ENCODE results near the gene C17orf67. TPM values are rescaled to one million over a fixed set of nuclear protein-coding genes. Genes with fewer than 3 reads are reported as not detected.

C17orf67 gene
- polyA plus RNA-seq, 2 of the 4 experiments (the other 2 are of a cell fraction) = 1.8 to 2.6 TPM

DNA sequence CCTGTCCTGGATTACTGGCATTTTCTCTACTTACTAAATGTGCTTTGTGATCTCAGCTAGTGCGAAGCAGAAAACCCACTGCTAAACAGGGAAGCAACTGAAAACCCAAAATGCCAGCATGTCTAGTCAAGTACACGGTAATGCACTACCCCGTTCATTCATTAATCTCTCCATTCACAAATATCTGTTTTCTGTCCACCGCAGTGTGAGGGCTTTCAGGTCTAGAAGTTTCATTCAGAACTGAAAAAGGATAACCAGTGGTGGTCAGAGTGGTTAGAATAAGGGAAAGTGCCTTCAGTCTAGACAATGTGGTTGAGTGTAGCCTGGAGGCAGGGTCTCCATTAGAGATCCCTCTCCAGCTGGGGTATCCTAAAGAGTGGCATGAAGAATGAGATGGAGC, 68.3 kb downstream of the C17orf67 start:
- CTCF ChIA-PET = interaction anchor here (1.1 to 4.0 kb wide), 5 partner anchors 12 to 172 kb away, joined by 3 to 20 read pairs (median 5); partner anchors contain the start of gene NOG
- ATAC-seq = no peak
- Histone ChIP-seq H3K4me1 (no peaks in the 10 kb centered on the region), H3K4me3 (no peak overlapping the region), H3K27ac (no peak overlapping the region), H3K4me2 (no peak overlapping the region), H3K9me3 (no peaks in the 10 kb centered on the region)
- FAIRE-seq = no peak
- DNase-seq (ENCODE audit: low read depth in 1 of 2, low spot score in 1 of 2) = no peak
- TF ChIP-seq NFE2L2 (conservative IDR thresholded peaks at IDR 0.05; ENCODE audit: low read length) (no peak), ZFP36 (IDR thresholded peaks at IDR 0.05; ENCODE audit: borderline replicate concordance, partially characterized antibody) (no peak), HEYL (CRISPR knock-in tag; IDR thresholded peaks at IDR 0.05) (no peak), HOXA7 (CRISPR knock-in tag; IDR thresholded peaks at IDR 0.05) (no peak), RAD21 (conservative IDR thresholded peaks at IDR 0.05 in 1 of 2, IDR thresholded peaks at IDR 0.05 in 1 of 2) (no peak), CHD2 (IDR thresholded peaks at IDR 0.05; ENCODE audit: low read length, partially characterized antibody) (no peak), TFCP2L1 (CRISPR knock-in tag; IDR thresholded peaks at IDR 0.05) (no peak), HMGXB4 (CRISPR knock-in tag; IDR thresholded peaks at IDR 0.05; ENCODE audit: borderline replicate concordance) (no peak), SMC3 (IDR thresholded peaks at IDR 0.05) (no peak), PHF8 (IDR thresholded peaks at IDR 0.05; ENCODE audit: borderline replicate concordance, low read depth) (no peak), NR3C1 (IDR thresholded peaks at IDR 0.05) (no peak), CHD4 (IDR thresholded peaks at IDR 0.05; ENCODE audit: borderline replicate concordance) (no peak), BCL3 (IDR thresholded peaks at IDR 0.05) (no peak), EHF (CRISPR knock-in tag; IDR thresholded peaks at IDR 0.05) (no peak)
- TF ChIP-seq, protein P1, sequence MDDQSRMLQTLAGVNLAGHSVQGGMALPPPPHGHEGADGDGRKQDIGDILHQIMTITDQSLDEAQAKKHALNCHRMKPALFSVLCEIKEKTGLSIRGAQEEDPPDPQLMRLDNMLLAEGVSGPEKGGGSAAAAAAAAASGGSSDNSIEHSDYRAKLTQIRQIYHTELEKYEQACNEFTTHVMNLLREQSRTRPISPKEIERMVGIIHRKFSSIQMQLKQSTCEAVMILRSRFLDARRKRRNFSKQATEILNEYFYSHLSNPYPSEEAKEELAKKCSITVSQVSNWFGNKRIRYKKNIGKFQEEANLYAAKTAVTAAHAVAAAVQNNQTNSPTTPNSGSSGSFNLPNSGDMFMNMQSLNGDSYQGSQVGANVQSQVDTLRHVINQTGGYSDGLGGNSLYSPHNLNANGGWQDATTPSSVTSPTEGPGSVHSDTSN (IDR thresholded peaks at IDR 0.05) = no peak
- 74% methylated on average over 4 of the region's 4 CpGs for WGBS (ENCODE audit: missing lambda C conversion rate)
- POLR2A ChIA-PET = no interaction called here

DNA sequence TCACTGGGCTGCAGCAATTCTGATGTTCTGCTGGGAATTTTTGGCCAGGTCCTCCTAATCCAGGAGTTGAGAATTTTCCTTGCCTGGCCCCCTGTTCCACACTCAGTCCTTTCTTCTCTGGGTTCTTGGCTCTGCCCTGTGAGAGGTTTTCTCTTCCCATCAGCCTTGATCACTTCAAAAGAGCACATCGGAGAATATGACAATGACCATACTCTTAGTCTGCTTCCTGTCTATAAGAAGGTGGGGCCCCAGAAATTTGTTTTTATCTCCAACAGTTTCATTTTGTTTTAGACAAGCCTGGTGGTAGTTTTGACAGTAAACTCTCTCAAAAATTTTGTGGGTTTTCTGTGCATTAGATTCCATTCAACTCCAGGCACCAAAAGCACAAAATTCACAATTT, 70.7 kb downstream of the C17orf67 start:
- Histone ChIP-seq H3K4me2 (no peak overlapping the region), H3K9me3 (no peaks in the 10 kb centered on the region), H3K27ac (no peak overlapping the region), H3K4me1 (no peaks in the 10 kb centered on the region), H3K4me3 (no peak overlapping the region)
- ATAC-seq (no peak), FAIRE-seq (no peak), DNase-seq (ENCODE audit: low read depth in 1 of 2, low spot score in 1 of 2) (no peak)
- CTCF ChIA-PET = interaction anchor here (1.1 kb wide), 1 partner anchor 57 kb away, joined by 3 read pairs; no protein-coding TSS in a partner anchor
- 82% methylated on average over 1 of the region's 1 CpG for WGBS (ENCODE audit: missing lambda C conversion rate)
- POLR2A ChIA-PET = no interaction called here
- TF ChIP-seq NFE2L2 (conservative IDR thresholded peaks at IDR 0.05; ENCODE audit: low read length) (no peak), KDM5A (IDR thresholded peaks at IDR 0.05) (no peak), E2F6 (IDR thresholded peaks at IDR 0.05; ENCODE audit: borderline replicate concordance, low read depth) (no peak), TP53 (CRISPR knock-in tag; IDR thresholded peaks at IDR 0.05) (no peak), POLR2A (IDR thresholded peaks at IDR 0.05; ENCODE audit: low read length) (no peak), CHD4 (IDR thresholded peaks at IDR 0.05; ENCODE audit: borderline replicate concordance) (no peak), RFX5 (IDR thresholded peaks at IDR 0.05) (no peak), HOXB13 (CRISPR knock-in tag; IDR thresholded peaks at IDR 0.05; ENCODE audit: low read depth) (no peak), RAD21 (conservative IDR thresholded peaks at IDR 0.05 in 1 of 2, IDR thresholded peaks at IDR 0.05 in 1 of 2) (no peak), CEBPB (IDR thresholded peaks at IDR 0.05) (no peak)
- TF ChIP-seq, protein P2, sequence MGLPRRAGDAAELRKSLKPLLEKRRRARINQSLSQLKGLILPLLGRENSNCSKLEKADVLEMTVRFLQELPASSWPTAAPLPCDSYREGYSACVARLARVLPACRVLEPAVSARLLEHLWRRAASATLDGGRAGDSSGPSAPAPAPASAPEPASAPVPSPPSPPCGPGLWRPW (IDR thresholded peaks at IDR 0.05) = no peak

Data from A549 (cell line).